K562 (cell line): ENCODE measurements around the gene SLC22A12. TPM values are rescaled to one million over a fixed set of nuclear protein-coding genes. Genes with fewer than 3 reads are reported as not detected.
A peak's percentile ranks its signal among the peaks of the same experiment; 100 is the strongest.

Source experiments
- ATF6 ChIP-seq: sonication (generic); formaldehyde crosslinking; IDR thresholded peaks from 2 replicates; pipeline ENCODE4 v1.4.0; 2020; ENCODE audit warnings: mild to moderate bottlenecking, missing genetic modification reagents
- CBX3 ChIP-seq, 2 experiments: IDR thresholded peaks; 1 replicate in 1 of 2; 2 replicates in 1 of 2; pipeline ENCODE4 v1.6.1; 2012; ENCODE audit warnings: inconsistent platforms in 2 of 2, low read length in 2 of 2, borderline replicate concordance in 1 of 2, control low read depth in 1 of 2
- CHD2 ChIP-seq: IDR thresholded peaks from 2 replicates; pipeline ENCODE4 v1.6.1; 2011; ENCODE audit warnings: low read depth, low read length
- CSDE1 ChIP-seq, 2 experiments: fragments of 450-650 bp; IDR thresholded peaks; 2 replicates each; pipeline ENCODE4 v1.6.1; 2016; ENCODE audit warnings: mild to moderate bottlenecking in 1 of 2
- E2F6 ChIP-seq, 2 experiments: IDR thresholded peaks; 2 replicates each; pipeline ENCODE4 v1.6.1; 2011; ENCODE audit warnings: borderline replicate concordance in 1 of 2, control low read depth in 1 of 2, low read depth in 1 of 2, low read length in 1 of 2, mild to moderate bottlenecking in 1 of 2, mixed read lengths in 1 of 2, moderate library complexity in 1 of 2; ENCODE audit not compliant: insufficient read depth in 1 of 2, insufficient read length in 1 of 2, poor library complexity in 1 of 2, severe bottlenecking in 1 of 2; ENCODE audit errors: extremely low read depth in 1 of 2
- ETV1 ChIP-seq: fragments of 450-650 bp; conservative IDR thresholded peaks from 2 replicates; pipeline ENCODE4 v1.6.1; 2016; ENCODE audit warnings: missing genetic modification characterization, control low read depth, low read depth, missing compliant biosample characterization
- MAZ ChIP-seq, 2 experiments: fragments of 450-650 bp in 1 of 2; sonication (generic) in 1 of 2; formaldehyde crosslinking; IDR thresholded peaks in 1 of 2; conservative IDR thresholded peaks in 1 of 2; 2 replicates each; pipeline versions ENCODE4 v1.4.0 to v1.5.0; 2020; ENCODE audit warnings: mild to moderate bottlenecking in 1 of 2, missing genetic modification reagents in 1 of 2
- MBD1 ChIP-seq: fragments of 250-450 bp; sonication (Bioruptor Pico); IDR thresholded peaks from 2 replicates; pipeline ENCODE4 v1.8.0; 2022; ENCODE audit warnings: inconsistent platforms
- MXI1 ChIP-seq: IDR thresholded peaks from 2 replicates; pipeline ENCODE4 v1.6.1; 2011; ENCODE audit warnings: low read depth, mild to moderate bottlenecking, improper control_type of control experiment, low read length
- NCOA4 ChIP-seq: fragments of 450-650 bp; IDR thresholded peaks from 2 replicates; pipeline ENCODE4 v1.6.1; 2018; ENCODE audit warnings: mild to moderate bottlenecking; ENCODE audit not compliant: partially characterized antibody
- NR3C1 ChIP-seq: sonication (generic); formaldehyde crosslinking; IDR thresholded peaks from 2 replicates; pipeline ENCODE4 v1.8.1; 2022; ENCODE audit warnings: missing genetic modification reagents
- PHB2 ChIP-seq: fragments of 450-650 bp; IDR thresholded peaks from 2 replicates; pipeline ENCODE4 v1.6.1; 2017; ENCODE audit warnings: low read depth
- POLR2A ChIP-seq: fragments of 450-650 bp; conservative IDR thresholded peaks from 2 replicates; pipeline ENCODE4 v1.6.1; 2016
- TEAD1 ChIP-seq, 2 experiments: fragments of 450-650 bp in 1 of 2; sonication (generic) in 1 of 2; formaldehyde crosslinking; IDR thresholded peaks; 2 replicates each; pipeline versions ENCODE4 v1.4.0 to v1.8.0; 2020 to 2022; ENCODE audit warnings: mild to moderate bottlenecking in 2 of 2, missing genetic modification reagents in 1 of 2
- USF1 ChIP-seq: sonication (generic); formaldehyde crosslinking; IDR thresholded peaks from 2 replicates; pipeline ENCODE4 v1.9.0; 2022; ENCODE audit warnings: mild to moderate bottlenecking, missing genetic modification reagents
- ZC3H8 ChIP-seq: fragments of 450-650 bp; IDR thresholded peaks from 2 replicates; pipeline ENCODE4 v1.6.1; 2017
- ZNF124 ChIP-seq: sonication (generic); formaldehyde crosslinking; IDR thresholded peaks from 2 replicates; pipeline ENCODE4 v1.8.1; 2022; ENCODE audit warnings: missing genetic modification reagents
- ZNF518B ChIP-seq: fragments of 250-450 bp; sonication (Bioruptor Pico); IDR thresholded peaks from 2 replicates; pipeline ENCODE4 v1.5.0; 2021; ENCODE audit warnings: mild to moderate bottlenecking, moderate library complexity
- polyA plus RNA-seq, 8 experiments: library from polyadenylated mRNA; depleted of rRNA in 4 of 8; stranded (reverse) in 5 of 8; unstranded in 3 of 8; fragments of >200 nt; fragmentation: Nextera tagmentation in 2 of 8; fragmentation: Illumina TruSeq in 1 of 8; extraction: Ambion mirVana in 2 of 8; extraction: Trizol in 1 of 8; gene quantifications; 2 replicates each; pipeline versions ENCODE4 v1.2.1 to v1.2.3, GENCODE V29; 2011 to 2014; ENCODE audit warnings: inconsistent platforms in 1 of 8, missing spikeins in 1 of 8
- total RNA-seq, 7 experiments: library from RNA; depleted of rRNA in 6 of 7; stranded (reverse); fragments of >200 nt in 6 of 7; fragmentation: Illumina TruSeq in 2 of 7; extraction: Trizol in 2 of 7; gene quantifications; 2 replicates each; pipeline versions ENCODE4 v1.2.1 to v1.2.3, GENCODE V29; 2011 to 2021; ENCODE audit warnings: low replicate concordance in 1 of 7

The SLC22A12 gene
- total and polyA plus RNA-seq, 9 of the 15 experiments (the other 6 are each of a cell fraction or from before 2014, with no cell fraction given), result not detected

- TF ChIP-seq ZNF518B (CRISPR knock-in tag), result no peak
- no peak for TF ChIP-seq TEAD1 (CRISPR knock-in tag; IDR thresholded peaks at IDR 0.05)
- TF ChIP-seq PHB2, result no peak
- TF ChIP-seq MXI1, result no peak
- peak in 1 of 2 experiments; percentile 60; a peak in 2 of 4 replicates for TF ChIP-seq MAZ (CRISPR knock-in tag; conservative IDR thresholded peaks at IDR 0.05 in 1 of 2, IDR thresholded peaks at IDR 0.05 in 1 of 2)
- peak in 1 of 2 experiments; percentile 61; a peak in 1 of 3 replicates for TF ChIP-seq CBX3 (IDR thresholded peaks at IDR 0.05; ENCODE audit: borderline replicate concordance in 1 of 2, low read length in 2 of 2)
- peak; percentile 68 for TF ChIP-seq USF1 (CRISPR knock-in tag)
- TF ChIP-seq ETV1 (tag), result no peak
- no peak for TF ChIP-seq MBD1
- TF ChIP-seq ZC3H8, result no peak
- no peak for TF ChIP-seq ZNF124
- TF ChIP-seq ATF6 (CRISPR knock-in tag), result no peak
- no peak for TF ChIP-seq POLR2A
- no peak for TF ChIP-seq CSDE1 (IDR thresholded peaks at IDR 0.05)
- no peak for TF ChIP-seq NCOA4
- no peak for TF ChIP-seq CHD2
- peak; percentile 88 to 90 for TF ChIP-seq E2F6 (IDR thresholded peaks at IDR 0.05; ENCODE audit: borderline replicate concordance in 1 of 2, extremely low read depth in 1 of 2, insufficient read depth in 1 of 2, insufficient read length in 1 of 2, low read depth in 1 of 2, low read length in 1 of 2, poor library complexity in 1 of 2, severe bottlenecking in 1 of 2)
- TF ChIP-seq NR3C1 (CRISPR knock-in tag), result no peak
Observed at GRCh38 chr11:64629796-64630562, 39.0 kb downstream of the SLC22A12 start (continued).
